ENCODE measurements around the gene ALG2. TPM values are rescaled to one million over a fixed set of nuclear protein-coding genes. Genes with fewer than 3 reads are reported as not detected.
"Not testable (repeated sequence)": the region's sequence is repeated elsewhere in the genome, so short reads cannot be mapped to it uniquely, and the experiment has no call there.

The ALG2 gene
- total RNA-seq, 1 donor from 2014 or later, result 33.0 TPM

GRCh38 chr9:99249619-99250018 lies 27.9 kb upstream of the ALG2 start:
- Mint-ChIP-seq H3K9me3 (ENCODE audit: unreplicated experiment) (no peaks in the 10 kb centered on the region), H3K4me1 (ENCODE audit: unreplicated experiment) (peaks cover 7% of the 10 kb centered on the region), H3K27ac (ENCODE audit: unreplicated experiment) (no peak overlapping the region), H3K36me3 (ENCODE audit: unreplicated experiment) (peaks cover 2% of the 10 kb centered on the region), H3K27me3 (ENCODE audit: unreplicated experiment) (no peaks in the 10 kb centered on the region), H3K4me3 (ENCODE audit: unreplicated experiment) (no peak overlapping the region)
- no peak for TF ChIP-seq CTCF (IDR thresholded peaks at IDR 0.05)
- no peak for DNase-seq (ENCODE audit: extremely low spot score, unreplicated experiment)

GRCh38 chr9:99244344-99245260 lies 22.9 kb upstream of the ALG2 start:
- H3K27ac Mint-ChIP-seq (ENCODE audit: unreplicated experiment), result no peak overlapping the region
- H3K4me1 Mint-ChIP-seq (ENCODE audit: unreplicated experiment), result peaks cover 2% of the 10 kb centered on the region
- H3K27me3 Mint-ChIP-seq (ENCODE audit: unreplicated experiment), result no peaks in the 10 kb centered on the region
- H3K36me3 Mint-ChIP-seq (ENCODE audit: unreplicated experiment), result peaks cover 6% of the 10 kb centered on the region
- H3K4me3 Mint-ChIP-seq (ENCODE audit: unreplicated experiment), result no peak overlapping the region
- no peaks in the 10 kb centered on the region for H3K9me3 Mint-ChIP-seq (ENCODE audit: unreplicated experiment)
- no peak for DNase-seq (ENCODE audit: extremely low spot score, unreplicated experiment)
- no peak for TF ChIP-seq CTCF (IDR thresholded peaks at IDR 0.05)

GRCh38 chr9:99241106-99241505 lies 19.4 kb upstream of the ALG2 start:
- Mint-ChIP-seq H3K9me3 (ENCODE audit: unreplicated experiment) (no peaks in the 10 kb centered on the region), H3K27ac (ENCODE audit: unreplicated experiment) (no peak overlapping the region), H3K36me3 (ENCODE audit: unreplicated experiment) (peaks cover 18% of the 10 kb centered on the region), H3K27me3 (ENCODE audit: unreplicated experiment) (no peaks in the 10 kb centered on the region), H3K4me1 (ENCODE audit: unreplicated experiment) (no peaks in the 10 kb centered on the region), H3K4me3 (ENCODE audit: unreplicated experiment) (no peak overlapping the region)
- no peak for DNase-seq (ENCODE audit: extremely low spot score, unreplicated experiment)
- no peak for TF ChIP-seq CTCF (IDR thresholded peaks at IDR 0.05)

GRCh38 chr9:99239341-99240060 lies 17.8 kb upstream of the ALG2 start:
- Mint-ChIP-seq H3K36me3 (ENCODE audit: unreplicated experiment) (peaks cover 18% of the 10 kb centered on the region), H3K27ac (ENCODE audit: unreplicated experiment) (peak overlapping the region; percentile 18), H3K27me3 (ENCODE audit: unreplicated experiment) (no peaks in the 10 kb centered on the region), H3K9me3 (ENCODE audit: unreplicated experiment) (no peaks in the 10 kb centered on the region), H3K4me1 (ENCODE audit: unreplicated experiment) (no peaks in the 10 kb centered on the region), H3K4me3 (ENCODE audit: unreplicated experiment) (no peak overlapping the region)
- no peak for DNase-seq (ENCODE audit: extremely low spot score, unreplicated experiment)
- TF ChIP-seq CTCF (IDR thresholded peaks at IDR 0.05), result no peak

GRCh38 chr9:99238331-99238730 lies 16.6 kb upstream of the ALG2 start:
- Mint-ChIP-seq H3K4me1 (ENCODE audit: unreplicated experiment) (no peaks in the 10 kb centered on the region), H3K4me3 (ENCODE audit: unreplicated experiment) (no peak overlapping the region), H3K27ac (ENCODE audit: unreplicated experiment) (no peak overlapping the region), H3K9me3 (ENCODE audit: unreplicated experiment) (no peaks in the 10 kb centered on the region), H3K36me3 (ENCODE audit: unreplicated experiment) (peaks cover 23% of the 10 kb centered on the region), H3K27me3 (ENCODE audit: unreplicated experiment) (no peaks in the 10 kb centered on the region)
- DNase-seq (ENCODE audit: extremely low spot score, unreplicated experiment), result no peak
- TF ChIP-seq CTCF (IDR thresholded peaks at IDR 0.05), result no peak

GRCh38 chr9:99237849-99238248 lies 16.1 kb upstream of the ALG2 start:
- H3K4me1 Mint-ChIP-seq (ENCODE audit: unreplicated experiment); H3K27ac Mint-ChIP-seq (ENCODE audit: unreplicated experiment); H3K9me3 Mint-ChIP-seq (ENCODE audit: unreplicated experiment); H3K27me3 Mint-ChIP-seq (ENCODE audit: unreplicated experiment); DNase-seq (ENCODE audit: extremely low spot score, unreplicated experiment); H3K4me3 Mint-ChIP-seq (ENCODE audit: unreplicated experiment): not testable (repeated sequence)
- H3K36me3 Mint-ChIP-seq (ENCODE audit: unreplicated experiment), result peaks cover 26% of the 10 kb centered on the region

All from osteocyte (in vitro differentiated cells).